Left kidney (tissue), 2 donors: ENCODE data around the gene SLC35B4. TPM values are rescaled to one million over a fixed set of nuclear protein-coding genes. Genes with fewer than 3 reads are reported as not detected.

ENCODE experiments used
- DNase-seq: peaks from one replicate; pipeline ENCODE4 v3.0.0-alpha.2; 2013
- polyA plus RNA-seq: library from polyadenylated mRNA; unstranded; fragments of 120-200 nt; gene quantifications from one replicate; pipeline ENCODE4 v1.2.1, GENCODE V29; 2013; ENCODE audit not compliant: insufficient read length

The SLC35B4 gene
- polyA plus RNA-seq, 1 donor, result 32.5 TPM

- no peak for DNase-seq
These were observed 23.6 kb downstream of the SLC35B4 start for GRCh38 chr7:134293002-134293740.

DNA sequence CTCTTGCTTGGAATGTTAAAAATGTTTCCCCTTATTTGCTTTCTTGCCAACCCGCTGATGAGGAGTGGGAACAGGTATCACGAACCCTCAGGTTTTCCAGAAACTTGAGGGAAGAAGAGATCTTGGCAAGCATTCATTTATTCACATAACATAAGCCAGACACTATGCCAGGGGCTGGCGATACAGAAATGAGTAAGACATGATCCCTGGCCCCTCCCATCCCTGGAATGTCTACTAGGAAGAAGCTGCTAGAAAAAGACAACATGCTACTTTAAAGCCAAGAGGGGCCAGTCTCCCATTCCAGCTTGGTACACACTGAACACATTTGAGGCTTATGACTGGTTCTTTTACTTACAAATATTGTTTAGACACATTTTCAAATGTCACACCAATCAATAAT, 26.4 kb downstream of the SLC35B4 start:
- no peak for DNase-seq

DNA sequence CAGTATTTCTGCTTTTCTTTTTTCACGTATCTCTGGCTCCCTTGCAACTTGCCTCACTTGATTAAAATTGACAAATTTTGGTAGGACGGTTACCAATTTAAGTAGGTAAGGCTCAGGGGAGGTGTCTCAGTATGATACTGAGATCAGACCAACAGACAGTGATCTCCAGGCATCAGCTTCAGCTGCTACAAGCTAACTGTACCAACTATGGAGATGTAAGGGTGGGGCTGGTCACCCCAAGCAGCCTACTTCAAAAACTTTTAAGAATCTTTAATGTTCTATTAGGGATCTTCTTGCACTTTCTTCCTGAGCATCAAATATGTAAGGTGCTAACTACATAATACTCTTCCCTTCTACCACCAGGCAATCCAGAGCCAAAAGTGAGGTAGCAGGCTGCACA, 26.9 kb downstream of the SLC35B4 start:
- DNase-seq, result no peak

- DNase-seq, result no peak
These were observed 27.3 kb downstream of the SLC35B4 start for GRCh38 chr7:134289423-134289822.

- no peak for DNase-seq
These were observed 28.6 kb downstream of the SLC35B4 start for GRCh38 chr7:134287916-134288659.

- DNase-seq, result no peak
These were observed 31.8 kb downstream of the SLC35B4 start for GRCh38 chr7:134284952-134285351.

DNA sequence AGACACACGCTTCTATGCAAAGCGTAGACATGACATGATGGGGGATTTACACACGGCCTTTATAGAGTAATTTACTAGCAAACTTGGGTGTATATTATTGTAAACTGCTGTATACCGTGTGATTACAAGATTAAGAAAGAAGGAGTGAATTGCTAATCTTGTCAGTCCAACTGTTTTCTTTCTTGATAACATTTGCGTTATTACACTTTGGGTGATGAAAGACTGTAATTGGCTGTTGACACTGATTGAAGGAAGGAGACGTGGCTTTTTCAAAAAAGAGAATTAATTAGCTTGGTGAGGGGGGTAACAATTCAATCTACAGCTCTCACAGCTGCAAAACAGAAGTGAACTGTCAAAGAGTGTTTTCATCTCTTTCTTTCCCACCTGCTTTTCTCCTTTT, 32.7 kb downstream of the SLC35B4 start:
- no peak for DNase-seq

DNA sequence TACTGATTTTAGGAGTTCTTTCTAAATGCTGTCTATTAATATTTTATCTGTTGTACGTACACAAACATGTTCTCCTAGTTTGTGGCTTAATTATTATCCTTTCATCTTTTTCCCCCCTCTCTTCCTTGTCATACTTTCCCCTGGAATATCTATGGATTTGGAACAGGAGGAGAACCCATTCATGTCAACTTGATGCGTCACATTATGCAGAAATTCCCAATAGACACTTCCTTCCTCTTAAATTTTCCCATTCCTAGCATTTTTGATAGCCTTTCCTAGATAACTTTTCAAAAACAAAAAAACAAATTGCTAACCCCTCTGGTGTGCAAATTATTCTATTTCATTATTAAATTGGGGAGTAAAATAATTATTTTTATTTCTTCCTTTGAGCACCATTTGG, 36.2 kb downstream of the SLC35B4 start:
- DNase-seq, result no peak

DNA sequence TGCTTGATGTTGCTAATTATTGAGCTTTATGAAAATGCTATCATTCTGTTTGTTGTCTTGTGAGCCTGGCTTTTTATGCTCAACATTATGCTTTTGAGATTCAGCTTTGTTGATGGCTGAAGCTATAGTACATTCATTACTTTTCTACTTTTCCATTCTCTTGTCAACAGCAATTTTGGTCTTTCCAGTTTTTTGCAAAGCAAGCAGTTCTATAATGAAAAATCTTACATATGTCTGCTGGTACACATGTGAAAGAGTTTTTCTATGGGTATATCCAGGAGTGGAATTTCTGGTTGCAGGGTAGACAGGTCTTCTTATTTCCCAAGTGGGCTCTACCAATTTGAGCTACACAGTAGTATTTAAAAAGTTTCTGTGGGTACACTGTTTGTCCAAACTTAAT, 36.8 kb downstream of the SLC35B4 start:
- DNase-seq, result no peak

GRCh38 chr7:134279336-134279735, 37.4 kb downstream of the SLC35B4 start:
- no peak for DNase-seq

DNA sequence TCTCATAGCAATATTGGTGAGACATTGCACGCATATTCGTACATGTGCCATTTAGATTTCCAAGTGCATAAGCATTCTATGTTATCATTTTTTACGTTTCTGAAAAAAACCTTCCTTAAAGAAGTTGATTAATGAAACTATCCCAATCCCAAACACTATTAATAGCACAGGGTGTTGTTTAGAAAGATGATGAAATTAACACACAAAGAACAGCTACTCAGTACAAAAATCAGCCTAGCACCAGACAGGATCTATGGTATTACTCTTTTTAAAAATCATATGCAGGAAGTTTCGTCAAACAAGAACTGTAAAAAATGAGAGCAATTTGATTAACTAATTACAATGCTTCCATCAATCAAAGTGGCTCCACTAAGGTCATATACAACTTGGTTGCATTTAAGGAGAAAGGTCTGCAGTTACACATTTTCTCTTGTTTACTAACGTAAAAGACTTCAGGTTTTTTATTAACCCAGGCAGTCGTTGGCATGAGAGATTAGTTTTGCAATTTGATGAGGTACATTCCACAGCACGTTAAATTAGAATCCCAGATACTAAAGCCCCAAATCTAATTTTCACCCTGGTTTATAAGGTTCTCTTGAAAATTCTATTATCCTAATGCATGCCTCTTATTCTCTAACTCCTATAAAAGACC, 38.1 kb downstream of the SLC35B4 start:
- no peak for DNase-seq

DNA sequence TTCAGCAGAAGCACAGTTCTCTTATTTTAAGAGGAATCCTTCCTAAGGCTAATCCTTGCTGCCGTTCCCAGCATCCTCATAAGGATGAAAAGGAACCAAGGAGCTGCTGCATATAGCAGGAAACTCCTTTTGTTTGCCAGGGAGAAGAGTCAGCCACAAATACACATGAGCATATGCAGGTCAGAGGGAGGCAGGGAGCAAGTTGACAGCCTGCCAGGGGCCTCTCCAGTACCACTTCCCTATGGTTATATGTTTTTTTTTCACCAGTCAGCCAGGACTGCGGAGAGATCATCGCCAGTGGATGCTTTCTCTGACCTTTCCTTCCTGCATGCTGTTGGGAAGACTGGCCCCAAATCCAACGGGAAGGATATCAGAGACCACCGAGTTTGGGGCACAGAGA, 39.8 kb downstream of the SLC35B4 start:
- DNase-seq, result no peak

DNA sequence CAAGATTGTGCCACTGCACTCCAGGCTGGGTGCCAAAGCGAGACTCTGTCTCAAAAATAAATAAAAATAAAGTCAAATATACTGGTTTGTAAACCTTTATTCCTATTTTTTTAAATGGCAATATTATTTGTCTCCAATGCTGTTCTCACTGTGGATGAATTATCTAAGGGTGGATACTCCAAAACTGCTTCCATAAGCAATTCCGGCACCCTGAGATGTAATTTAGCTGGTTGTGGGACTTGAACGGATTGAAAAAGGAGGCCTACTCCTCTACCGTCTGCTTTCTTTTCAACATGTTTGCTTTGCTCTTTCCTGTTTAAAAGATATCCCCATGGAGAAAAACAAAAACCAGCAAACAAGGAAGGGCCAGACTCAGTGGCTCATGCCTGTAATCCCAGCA, 54.4 kb downstream of the SLC35B4 start:
- DNase-seq, result no peak

- no peak for DNase-seq
These were observed 60.9 kb downstream of the SLC35B4 start for GRCh38 chr7:134255814-134256213.

GRCh38 chr7:134254311-134254710, 62.4 kb downstream of the SLC35B4 start:
- DNase-seq, result no peak

DNA sequence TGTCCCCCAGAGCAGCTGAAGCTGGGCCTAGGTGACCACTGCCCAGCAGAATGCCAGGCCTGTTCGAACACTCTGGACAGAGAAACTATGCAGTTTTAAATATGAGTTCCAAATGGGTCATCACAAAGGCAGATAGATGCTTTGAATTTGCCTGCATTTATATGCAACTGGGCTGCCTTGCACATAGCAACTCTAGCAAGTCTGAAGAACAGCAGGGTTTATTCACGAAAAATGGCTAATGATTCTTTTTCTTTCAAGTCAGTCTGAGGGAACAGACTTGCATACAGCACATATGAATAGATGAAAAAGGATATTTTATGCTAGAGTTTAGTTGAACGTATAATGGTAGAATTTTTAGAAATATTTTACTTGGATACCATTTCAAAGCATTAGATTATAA, 68.5 kb downstream of the SLC35B4 start:
- DNase-seq, result no peak

DNA sequence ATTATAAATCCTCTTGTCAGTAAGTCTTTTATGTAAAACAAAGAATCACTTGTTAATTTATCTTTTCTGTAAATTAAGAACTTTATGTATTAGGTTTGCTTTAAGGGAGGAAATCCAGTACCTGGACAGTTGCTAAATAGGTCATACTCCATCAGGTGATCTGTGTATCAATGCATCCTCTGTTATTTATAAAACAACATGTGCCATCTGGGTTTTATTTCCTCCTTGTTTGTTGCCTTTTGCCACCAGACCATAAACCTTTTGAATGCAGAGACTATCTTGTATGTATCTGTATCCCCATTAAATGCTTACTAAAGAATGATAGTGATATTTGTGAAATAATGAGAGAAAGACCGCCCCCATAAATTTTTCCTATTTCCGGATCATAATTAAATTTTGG, 70.0 kb downstream of the SLC35B4 start:
- no peak for DNase-seq

DNA sequence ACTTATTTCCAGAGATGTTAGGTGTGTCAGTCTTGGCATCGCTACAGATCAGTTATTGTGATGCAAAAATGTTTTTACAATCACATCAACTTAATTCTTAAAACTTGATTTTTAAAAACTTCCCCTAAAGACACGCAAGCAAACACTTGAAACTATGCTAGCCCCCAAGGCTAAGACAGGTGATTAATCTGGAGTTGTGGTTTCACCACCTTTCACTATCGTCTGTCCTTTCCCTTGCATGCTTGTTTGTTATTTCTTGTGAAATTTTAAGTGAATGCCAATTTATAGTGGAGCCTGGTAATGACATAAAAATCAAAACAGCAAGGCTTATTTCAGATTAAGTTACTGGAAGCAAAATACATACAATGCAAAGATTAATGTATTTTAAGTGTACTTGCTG, 70.4 kb downstream of the SLC35B4 start:
- DNase-seq, result no peak

DNA sequence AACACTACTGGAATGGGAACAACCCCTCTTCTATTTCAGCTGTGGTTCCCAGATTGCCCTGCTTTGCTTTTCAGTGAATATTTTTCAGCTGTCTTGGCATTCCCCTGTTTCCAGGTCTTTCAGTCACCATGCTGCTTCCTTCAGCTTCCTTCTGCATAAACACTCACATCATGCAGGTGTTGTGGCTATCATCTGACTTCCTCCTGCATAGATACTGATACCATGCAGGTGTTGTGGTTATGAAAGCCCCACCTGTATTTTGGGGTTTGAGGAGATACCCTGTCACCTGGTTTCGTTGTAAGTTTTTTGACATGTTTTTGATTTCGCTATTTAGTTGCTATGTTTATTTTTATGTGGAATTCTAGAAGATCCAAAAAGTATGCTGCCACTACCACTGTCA, 71.5 kb downstream of the SLC35B4 start:
- DNase-seq, result no peak
